ENCODE measurements around the gene FGF14.

GRCh38 chr13:101970341-101970740 is 431.5 kb downstream of the FGF14 start:
- TF ChIP-seq, protein P1, sequence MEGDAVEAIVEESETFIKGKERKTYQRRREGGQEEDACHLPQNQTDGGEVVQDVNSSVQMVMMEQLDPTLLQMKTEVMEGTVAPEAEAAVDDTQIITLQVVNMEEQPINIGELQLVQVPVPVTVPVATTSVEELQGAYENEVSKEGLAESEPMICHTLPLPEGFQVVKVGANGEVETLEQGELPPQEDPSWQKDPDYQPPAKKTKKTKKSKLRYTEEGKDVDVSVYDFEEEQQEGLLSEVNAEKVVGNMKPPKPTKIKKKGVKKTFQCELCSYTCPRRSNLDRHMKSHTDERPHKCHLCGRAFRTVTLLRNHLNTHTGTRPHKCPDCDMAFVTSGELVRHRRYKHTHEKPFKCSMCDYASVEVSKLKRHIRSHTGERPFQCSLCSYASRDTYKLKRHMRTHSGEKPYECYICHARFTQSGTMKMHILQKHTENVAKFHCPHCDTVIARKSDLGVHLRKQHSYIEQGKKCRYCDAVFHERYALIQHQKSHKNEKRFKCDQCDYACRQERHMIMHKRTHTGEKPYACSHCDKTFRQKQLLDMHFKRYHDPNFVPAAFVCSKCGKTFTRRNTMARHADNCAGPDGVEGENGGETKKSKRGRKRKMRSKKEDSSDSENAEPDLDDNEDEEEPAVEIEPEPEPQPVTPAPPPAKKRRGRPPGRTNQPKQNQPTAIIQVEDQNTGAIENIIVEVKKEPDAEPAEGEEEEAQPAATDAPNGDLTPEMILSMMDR (conservative IDR thresholded peaks at IDR 0.05) = no peak
- no peak for TF ChIP-seq ZFX (IDR thresholded peaks at IDR 0.05)

All from C4-2B (cell line).